HS-27A (cell line): ENCODE measurements around the gene KAZN.
"Not testable (repeated sequence)": the region's sequence is repeated elsewhere in the genome, so short reads cannot be mapped to it uniquely, and the experiment has no call there.

ENCODE experiments used
- DNase-seq: peaks from one replicate; pipeline ENCODE4 v3.0.0-alpha.2; 2012; ENCODE audit warnings: low read depth, missing footprints

The KAZN gene

DNA sequence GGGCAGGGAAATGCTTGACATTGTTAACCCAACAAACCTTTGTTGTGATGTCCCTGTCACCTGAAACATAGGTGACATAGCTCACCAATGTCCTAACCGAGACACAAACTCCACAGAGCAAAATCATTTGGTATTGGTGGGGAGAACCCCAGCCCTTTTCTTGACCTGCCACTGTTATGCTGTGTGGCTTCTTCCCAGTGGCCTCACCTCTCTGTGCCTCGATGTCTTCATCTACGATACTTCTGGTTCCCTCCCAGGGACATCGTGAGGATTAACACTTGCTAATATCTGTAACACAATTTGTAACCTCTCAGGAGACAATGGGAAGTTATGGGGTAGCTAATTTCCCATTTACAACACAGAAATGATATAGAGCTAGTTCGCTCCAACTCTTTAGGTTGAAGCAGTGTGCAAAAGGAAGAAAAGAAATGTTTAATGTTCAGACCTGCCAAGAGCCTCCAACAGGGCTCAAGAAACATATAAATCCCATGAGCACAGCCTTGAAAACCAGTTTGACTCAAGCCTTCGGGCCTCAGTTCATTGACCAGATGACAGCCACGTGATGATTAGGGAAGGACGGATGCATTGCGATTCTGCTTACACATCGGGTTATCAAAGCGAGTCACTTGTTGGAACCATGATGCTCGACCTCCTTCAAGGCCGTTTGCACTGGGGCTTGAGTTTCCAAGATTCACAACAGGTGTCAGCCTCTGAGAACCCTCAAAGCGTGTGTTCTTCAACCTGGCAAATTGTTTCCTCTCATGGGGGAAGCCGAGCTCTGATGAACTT, 517.3 kb downstream of the KAZN start:
- no peak for DNase-seq

DNA sequence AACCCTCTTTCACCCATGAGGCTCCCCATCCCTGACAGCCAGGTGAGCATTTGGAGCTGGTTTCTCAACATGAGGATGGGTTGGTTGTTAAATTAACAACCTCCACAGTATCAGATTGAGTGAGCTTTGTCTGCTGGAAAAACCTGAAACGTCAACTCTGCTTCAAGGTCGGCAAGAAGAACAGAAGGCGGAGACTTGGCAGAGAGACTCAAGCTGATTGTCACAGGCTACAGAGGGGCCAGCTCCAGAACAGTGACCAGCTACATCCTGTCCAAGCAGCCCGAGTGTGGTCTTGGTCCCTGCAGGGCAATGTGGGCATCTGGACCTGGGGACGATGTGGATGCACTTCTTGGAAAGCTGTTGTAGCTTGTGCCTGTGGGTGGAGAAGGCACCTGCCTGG, 518.5 kb downstream of the KAZN start:
- no peak for DNase-seq

DNA sequence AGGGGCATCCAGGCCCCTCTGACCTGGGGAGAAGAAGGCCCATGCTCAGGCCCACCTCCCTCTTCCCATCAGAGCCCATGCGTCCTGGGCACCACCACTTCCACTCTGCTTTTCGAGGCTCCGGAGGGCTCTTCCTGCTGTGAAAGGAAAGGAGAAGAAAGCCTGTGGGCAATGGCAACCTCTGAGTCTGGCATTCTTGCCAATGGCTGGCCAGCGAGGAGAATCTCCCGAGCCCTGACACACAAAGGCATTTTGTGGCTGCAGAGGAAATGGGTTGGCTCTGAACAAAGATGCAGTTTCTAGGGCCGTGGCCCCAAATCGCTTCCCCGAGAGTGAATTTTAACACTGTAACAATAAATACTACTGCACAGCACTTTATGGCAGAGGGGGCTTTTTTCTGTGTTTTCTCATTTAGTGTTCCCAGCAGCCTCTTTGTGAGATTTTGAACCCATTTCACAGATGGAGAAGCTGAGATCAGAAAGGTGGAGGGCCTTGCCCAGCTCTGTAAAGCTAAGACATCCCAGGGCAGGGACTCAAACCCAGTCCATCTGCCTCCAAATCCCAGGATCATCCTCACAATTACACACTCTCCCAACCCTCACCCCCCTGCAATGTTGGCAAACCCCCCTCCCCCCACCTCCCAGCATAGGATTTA, 519.3 kb downstream of the KAZN start:
- no peak for DNase-seq

DNA sequence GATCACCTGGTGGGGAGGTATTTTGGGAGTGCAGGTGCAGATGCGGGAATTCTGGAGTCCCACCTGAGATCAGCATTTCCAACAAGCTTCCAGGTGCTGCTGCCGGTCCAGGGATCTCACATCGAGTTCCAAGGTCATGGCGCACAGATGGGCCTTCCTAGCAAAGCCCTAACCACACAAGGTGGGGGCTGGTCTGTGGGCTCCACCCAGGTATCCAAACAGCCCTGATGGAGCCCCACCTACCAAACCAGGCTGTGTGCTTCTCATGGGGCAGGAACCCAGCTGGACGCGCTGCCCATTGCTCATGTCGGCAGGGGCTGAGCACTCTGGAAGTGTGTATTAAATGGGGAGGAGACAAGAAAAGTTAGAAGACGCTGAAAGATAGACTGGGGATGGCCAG, 520.1 kb downstream of the KAZN start:
- DNase-seq = no peak

DNA sequence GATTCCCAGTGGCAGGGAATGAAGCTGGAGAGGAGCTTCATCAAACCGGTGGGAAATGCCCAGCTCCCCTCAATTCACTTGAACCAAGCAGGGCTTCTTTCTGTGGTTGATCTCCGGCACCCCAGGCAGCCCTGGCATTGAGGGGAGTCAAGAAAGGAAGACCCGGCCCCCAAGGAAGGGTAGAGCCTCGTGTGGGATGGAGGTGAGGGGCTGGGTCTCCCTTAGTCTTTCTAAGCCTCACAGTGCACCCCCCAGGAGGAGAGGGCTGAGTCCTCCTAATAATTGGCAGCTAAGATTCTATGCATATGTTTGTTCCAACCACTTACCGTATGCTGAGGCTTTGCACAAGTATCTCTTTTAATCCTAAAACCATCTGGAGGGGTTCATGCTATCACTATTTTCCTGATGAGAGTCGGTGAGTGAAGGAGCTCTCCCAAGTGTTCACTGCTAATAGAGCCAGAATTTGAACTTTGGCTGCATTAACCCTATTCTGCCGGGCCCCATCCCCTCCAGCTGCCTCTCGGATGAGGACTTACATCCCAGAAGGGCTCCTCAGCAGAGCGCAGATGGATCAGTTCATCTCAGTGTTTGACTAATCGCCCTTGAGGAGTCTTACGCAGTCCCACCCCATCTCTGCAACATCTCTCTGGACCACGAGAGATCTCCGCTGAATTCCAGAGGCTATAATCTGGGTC, 521.9 kb downstream of the KAZN start:
- DNase-seq = no peak

DNA sequence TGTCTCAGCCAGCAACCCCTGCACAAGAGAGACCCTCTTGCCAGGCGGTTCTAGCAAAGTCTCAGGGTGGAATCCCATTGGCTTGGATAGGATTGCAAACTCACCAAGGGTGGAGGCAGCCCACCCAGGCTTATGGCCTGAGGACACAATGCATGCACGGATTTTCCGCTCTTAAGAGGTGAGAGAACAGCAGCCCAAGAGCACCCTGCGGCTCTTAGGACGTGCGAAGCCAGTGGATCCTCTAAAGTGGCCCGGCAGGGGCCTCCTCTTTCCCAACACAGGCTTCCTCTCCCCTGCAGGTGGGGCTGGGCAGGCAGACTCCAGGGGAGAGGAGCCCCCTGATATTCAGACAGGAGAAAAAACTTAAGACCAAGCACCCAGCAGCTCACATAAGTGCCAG, 523.8 kb downstream of the KAZN start:
- no peak for DNase-seq

DNA sequence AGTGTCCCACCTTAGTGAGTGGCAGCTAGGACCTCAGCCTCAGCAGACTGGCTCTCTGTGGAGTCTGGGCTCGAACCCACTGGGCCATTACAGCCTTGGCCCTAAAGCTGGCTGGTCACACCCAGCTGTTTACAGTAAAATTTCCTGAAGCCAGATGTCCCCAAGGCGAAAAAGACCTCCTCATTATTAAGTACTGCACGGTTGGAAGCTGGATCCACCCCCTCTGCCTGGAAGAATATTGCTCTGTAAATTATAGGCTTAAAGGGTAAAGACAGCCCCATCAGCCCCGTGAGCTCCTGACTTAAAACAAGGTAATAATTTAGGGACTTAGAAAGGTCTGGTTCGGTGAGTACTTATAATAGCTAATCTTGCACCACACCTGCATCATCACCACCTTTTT, 524.8 kb downstream of the KAZN start:
- no peak for DNase-seq

DNA sequence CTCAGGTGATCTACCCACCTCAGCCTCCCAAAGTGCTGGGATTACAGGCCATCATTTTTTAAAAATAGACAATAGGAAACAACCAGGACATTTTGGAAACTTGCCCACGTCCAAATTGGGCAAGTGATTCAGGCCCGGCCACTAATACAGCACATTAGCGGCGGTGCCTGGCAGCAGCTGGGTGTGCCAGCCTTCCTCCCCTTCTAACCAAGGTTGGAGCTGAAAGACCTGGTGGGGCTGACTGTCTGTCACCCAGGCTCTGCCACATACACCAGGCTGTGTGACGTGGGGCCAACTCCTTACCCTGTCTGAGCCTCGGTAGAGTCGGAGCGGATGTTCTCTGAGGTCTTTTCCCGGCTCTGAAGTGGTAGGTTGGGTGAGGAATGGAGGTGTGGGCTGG, 525.4 kb downstream of the KAZN start:
- DNase-seq = no peak

DNA sequence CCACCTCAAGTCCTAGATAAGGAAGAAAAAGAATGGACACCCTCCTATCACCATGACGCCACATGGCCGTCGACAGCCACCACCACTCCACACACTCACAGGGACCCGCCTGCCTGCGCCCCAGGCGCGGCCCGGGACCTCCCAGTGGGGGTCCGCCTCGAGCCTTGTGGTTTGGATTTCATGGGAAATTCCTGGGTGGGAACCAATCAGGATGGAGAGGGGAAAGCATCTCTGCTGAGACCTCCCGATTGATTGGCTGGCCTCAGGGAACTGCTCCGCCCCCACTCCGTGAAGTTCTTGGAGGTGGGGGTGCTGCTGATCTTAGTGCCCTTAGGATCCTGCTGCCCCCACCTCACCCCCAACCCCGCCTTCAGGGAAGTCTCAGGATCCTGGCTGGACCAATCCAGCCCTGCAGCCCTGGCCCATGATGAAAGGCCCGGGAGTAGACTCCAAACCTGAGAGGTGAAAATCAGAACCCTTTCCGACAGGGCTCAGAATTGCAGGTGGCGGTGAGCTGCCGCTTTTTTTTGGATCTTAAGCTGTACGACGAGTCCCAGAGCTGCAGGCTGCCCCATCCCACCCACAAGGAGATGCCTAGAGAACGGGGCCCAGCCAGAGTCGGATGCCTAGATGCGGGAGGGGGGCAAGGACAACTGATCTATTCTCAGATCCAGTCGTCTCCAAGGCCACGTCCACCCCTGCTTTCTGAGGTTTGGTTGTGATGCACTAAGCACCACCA, 526.0 kb downstream of the KAZN start:
- no peak for DNase-seq

DNA sequence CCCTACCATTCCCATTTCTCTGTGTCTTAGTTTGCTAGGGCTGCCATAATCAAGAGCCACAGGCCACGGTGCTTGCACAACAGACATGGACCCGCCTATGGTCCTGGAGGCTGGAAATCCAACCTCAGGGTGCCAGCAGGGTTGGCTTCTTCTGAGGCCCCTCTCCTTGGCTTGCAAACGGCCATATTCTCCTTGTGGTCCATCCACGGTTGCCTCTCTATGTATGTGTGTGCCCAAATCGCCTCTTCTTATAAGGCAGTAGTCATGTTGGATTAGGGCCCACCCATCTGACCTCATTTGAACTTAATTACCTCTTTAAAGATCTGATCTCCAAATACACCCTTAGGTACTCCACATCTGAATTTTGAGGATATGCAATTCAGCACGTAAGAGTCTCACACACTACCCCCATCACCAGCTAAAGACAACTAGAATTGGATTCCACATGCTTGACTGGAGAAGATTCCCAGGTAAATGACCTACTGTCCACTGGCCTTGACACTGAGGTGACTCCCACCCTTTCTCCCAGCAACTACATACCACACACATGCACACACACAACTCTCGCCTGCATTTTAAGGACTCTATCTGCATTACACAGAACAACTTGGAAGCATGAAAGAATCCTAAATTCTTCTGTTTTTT, 526.7 kb downstream of the KAZN start:
- no peak for DNase-seq

DNA sequence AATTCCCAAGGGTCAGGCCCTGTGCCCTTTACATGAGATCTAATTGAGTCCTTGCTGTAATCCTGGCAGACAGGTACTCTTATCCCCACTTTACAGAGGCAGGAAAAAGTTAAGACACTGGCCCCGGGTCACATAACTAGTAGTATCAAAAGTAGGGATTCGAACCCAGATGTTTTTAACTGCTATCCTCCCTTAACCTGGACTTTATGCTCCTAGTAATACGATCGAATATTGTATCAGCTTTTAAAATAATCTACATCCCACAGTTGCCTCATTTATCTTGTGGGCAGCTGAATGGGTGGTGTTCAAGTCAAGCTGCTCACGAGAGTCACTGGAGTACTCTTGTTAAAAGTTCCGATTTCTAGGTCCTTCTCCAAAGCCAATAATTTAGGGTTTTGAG, 529.6 kb downstream of the KAZN start:
- DNase-seq = no peak

DNA sequence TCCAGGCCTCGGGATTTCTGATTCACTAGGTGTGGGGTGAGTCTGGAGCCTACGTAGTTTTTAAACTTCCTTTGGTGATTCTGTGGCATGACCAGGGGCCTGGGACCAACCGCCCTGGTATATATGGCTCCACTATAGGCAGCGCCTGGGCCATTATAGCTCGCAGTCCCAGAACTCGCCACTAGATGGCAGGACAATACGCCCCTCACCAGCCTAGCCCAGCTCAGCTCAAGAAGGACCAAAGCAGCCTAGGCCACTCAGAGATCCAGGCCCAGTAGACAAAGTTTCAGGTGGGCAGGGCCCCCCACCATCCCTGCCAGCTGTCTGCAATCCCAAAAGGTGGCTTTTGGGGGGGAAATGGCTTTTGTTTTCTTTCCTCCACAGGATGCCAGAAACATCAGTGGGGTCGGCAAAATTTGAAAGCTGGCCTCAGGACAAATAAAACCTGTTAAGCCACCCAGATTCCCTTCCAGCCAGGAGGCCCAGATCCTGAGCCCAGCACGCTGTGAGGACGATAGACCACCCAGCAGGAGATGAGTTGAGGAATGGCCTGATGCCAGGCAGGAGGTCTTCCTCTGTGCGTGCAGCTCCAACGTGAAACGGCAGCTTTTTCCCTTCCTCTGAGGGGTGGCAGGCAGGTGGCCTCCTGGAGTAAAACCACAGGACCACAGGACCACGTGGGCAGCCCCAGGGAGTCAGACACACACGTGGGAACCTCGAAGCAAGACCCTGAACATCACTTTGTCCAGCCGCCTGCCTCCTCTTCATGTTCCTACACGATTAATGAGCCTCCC, 530.2 kb downstream of the KAZN start:
- DNase-seq = peak; percentile 38

DNA sequence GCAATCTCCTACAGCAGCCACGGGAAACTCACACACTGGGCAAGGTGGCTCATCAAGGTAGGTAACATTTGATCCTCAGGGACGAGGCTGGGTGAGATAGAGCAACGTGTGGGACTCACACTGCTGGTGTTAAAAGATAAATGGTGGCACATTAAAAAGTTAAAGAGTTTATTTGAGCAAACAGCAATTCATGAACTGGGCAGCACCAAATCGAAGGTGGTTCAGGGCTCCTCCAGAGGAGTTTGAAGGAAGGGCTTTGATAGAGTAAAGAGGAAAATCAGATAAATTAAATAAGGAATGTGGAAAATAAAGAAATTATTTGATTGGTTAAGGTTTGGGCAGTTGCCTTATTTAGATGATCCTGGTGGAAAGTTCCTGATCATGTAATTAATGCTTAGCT, 531.5 kb downstream of the KAZN start:
- no peak for DNase-seq

DNA sequence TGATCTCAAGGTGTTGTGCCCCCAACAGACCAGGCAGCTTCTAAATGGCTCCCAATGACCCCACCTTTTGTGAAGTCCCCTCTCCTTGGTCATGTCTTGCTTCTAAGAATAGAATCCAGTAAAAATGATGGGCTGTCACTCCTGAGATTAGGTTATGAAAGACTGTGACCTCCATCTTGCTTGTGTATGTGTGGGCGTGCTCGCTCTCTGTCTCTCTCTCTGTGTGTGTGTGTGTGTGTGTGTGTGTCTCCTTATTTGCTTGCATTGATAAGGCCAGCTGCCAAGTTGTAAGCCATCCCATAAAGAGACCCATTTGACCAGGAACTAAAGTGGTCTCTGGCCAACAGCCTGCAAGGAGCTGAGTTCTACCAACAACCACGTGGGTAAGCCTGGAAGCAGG, 532.1 kb downstream of the KAZN start:
- no peak for DNase-seq

DNA sequence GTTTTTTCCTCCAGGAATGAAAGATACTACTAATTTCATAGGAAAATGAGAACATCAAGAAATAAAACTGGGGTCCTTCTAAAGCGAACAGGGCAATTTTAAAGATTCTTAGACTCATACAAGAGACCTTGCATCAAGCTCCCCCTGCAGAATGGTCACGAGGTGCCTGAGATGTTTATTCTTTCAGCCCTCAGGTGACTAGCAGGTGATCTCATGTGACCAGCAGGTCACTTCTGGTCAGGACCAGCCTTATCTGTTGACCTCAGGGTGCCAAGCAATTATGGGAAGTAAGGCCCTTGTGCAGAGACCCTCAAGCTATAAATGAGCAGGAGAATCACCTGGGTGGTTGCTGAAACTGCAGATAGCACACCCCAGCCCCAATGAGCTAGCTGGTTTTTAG, 534.5 kb downstream of the KAZN start:
- no peak for DNase-seq

DNA sequence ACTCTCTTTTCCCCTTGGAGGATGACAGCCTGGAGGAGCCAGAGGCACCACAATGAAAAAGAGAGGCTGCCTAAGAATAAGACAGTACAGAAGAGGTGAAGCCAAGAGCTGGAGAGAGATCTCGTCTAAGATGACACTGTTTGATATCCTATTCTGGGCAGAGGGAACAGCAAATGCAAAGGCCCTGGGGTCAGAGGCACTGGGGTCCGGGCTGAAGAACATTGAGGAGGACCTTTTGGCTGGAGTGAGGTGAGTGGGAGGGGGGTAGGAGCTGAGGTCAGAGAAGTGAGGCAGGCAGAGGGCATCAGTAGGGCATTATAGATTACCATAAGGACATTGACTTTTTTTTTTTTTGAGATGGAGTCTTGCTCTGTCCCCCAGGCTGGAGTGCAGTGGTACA, 535.8 kb downstream of the KAZN start:
- DNase-seq = no peak

DNA sequence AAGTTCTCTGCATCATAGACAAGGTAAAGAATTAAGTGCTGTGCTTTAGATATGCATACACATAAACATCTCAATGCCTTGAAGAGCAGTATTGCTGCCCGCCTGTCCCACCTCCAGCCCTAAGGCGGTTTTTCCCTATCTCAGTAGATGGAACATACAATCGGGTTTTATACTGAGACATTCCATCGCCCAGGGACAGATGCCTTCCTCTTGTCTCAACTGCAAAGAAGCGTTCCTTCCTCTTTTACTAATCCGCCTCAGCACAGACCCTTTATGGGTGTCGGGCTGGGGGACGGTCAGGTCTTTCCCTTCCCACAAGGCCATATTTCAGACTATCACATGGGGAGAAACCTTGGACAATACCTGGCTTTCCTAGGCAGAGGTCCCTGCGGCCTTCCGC, 537.1 kb downstream of the KAZN start:
- DNase-seq = not testable (repeated sequence)

DNA sequence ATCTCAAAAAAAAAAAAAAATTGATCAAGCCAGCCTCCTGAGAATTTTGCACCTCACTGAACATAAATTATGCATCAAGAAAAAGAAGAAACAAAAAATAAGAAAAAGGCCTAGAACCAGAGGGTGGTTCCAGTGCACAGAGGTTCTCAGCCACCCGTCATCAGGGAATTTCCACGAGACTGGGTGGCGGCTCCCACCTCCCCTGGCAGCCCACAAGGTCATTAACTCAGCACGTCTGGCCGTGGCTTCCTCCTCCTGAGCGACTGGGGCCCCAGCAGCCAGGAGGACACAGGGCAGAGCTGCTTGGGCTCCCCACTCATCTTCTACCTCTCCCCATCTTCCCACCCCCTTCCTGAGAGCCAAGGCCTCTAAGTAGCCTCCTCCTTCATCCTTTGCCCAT, 539.3 kb downstream of the KAZN start:
- DNase-seq = no peak

DNA sequence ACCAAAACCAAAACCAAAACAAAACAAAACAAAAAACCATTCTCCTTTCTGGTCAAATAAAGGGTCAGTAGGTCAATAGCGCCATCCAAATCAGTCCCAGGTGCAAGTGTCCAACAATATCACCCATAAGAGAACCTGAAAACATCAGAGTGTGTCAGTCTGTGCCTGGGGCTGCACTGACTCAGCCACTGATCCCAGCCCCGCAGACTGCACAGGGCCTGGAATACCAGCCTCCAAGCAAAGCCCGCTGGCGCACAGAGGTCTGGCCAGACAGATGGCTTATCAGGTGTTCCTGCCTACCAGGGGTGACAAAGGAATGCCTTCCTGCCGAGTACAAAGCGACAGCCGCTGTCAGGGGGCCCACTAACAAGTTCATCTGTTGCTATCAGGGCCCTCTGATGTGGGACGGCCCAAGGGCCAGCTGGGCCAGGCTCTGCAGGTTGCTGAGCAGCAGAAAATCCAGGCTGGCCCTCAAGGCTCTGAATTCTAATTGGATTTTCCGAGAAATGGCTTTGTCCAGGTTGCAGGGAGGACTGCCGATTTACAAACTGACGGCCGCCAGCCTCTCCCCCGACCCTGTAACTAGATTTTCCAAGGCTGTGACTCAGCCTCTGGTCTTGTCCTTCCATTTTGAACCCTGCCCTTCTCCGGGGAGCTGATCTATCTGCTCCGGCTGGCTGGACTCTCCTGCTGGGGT, 541.3 kb downstream of the KAZN start:
- no peak for DNase-seq

DNA sequence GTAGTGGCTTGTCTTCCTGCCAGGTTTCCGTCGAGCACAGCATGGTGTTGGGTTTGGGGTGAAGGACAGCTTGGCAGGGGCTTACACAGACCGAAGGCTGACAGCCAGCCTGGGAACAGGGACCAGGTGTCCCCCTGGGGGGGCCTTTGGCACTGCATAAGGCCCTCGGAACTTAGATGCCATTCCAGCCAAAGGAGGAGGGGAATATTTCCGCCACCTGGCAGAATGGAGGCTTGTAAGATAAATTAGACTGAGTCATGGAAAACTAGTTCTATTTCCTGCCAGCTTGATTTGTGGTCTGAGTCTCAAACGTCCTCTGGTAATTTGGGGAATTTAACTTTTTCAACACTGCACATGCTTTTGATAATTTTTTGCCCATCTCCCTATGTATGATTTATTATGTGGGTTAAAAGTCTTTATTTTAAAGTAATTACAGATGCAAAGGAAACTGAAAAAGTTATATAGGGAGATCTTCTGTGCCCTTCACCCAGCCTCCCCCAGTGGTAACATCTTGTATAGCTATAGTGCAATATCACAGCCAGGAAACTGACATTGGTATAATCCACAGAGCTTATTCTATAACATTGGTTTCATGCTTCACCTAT, 543.6 kb downstream of the KAZN start:
- DNase-seq = peak; percentile 4
